SK-N-SH (cell line): ENCODE results near the gene NALF2. TPM values are rescaled to one million over a fixed set of nuclear protein-coding genes. Genes with fewer than 3 reads are reported as not detected.

Experiments used
- CTCF ChIA-PET: fragments of 300-600, 350-600 bp; formaldehyde crosslinking; extraction: SDS; loops from one replicate; lab custom pipeline; 2021; lab: Yijun Ruan, JAX
- POLR2A ChIA-PET: fragments of 350-600 bp; sonication (Branson Sonifier 250); formaldehyde crosslinking; extraction: SDS; loops from one replicate; lab custom pipeline; 2020; ENCODE audit warnings: antibody characterized with exemption, inconsistent platforms; lab: Yijun Ruan, JAX
- DNase-seq: peaks from one replicate; pipeline ENCODE4 v3.0.0; 2012
- H2AFZ ChIP-seq: fragments of 200-600 bp; sonication (generic); 2 replicates; pipeline ENCODE4 v1.8.1; 2016; ENCODE audit warnings: antibody characterized with exemption, mild to moderate bottlenecking, low read depth
- H3F3A ChIP-seq: fragments of 200-600 bp; sonication (generic); replicated peaks from 2 replicates; pipeline ENCODE3; 2016; ENCODE audit warnings: antibody characterized with exemption, mild to moderate bottlenecking; ENCODE audit not compliant: insufficient read depth
- H3K27ac ChIP-seq, 2 experiments: fragments of 200-500 bp in 1 of 2; fragments of 200-600 bp in 1 of 2; sonication (Bioruptor generic) in 1 of 2; sonication (generic), shearing (Covaris generic) in 1 of 2; 2 replicates each; pipeline versions ENCODE4 v1.5.1 to v1.6.1; 2014 to 2016; ENCODE audit warnings: low read depth in 2 of 2, inconsistent platforms in 1 of 2, low read length in 1 of 2, mild to moderate bottlenecking in 1 of 2, mixed read lengths in 1 of 2
- H3K27me3 ChIP-seq: fragments of 200-600 bp; sonication (generic), shearing (Covaris generic); 2 replicates; pipeline ENCODE4 v1.6.1; 2016; ENCODE audit warnings: mixed run types; ENCODE audit not compliant: insufficient read depth
- H3K36me3 ChIP-seq, 2 experiments: fragments of 200-500 bp in 1 of 2; fragments of 200-600 bp in 1 of 2; sonication (Bioruptor generic) in 1 of 2; sonication (generic) in 1 of 2; replicated peaks in 1 of 2; 2 replicates each; pipeline versions ENCODE3 to v1.5.1; 2014 to 2016; ENCODE audit warnings: low read length in 1 of 2, mild to moderate bottlenecking in 1 of 2; ENCODE audit not compliant: insufficient read depth in 2 of 2, control insufficient read depth in 1 of 2
- H3K4me1 ChIP-seq, 2 experiments: fragments of 200-500 bp in 1 of 2; fragments of 200-600 bp in 1 of 2; sonication (Bioruptor generic) in 1 of 2; sonication (generic), shearing (Covaris generic) in 1 of 2; 2 replicates each; pipeline versions ENCODE4 v1.5.1 to v1.6.1; 2014 to 2016; ENCODE audit warnings: low read depth in 1 of 2, low read length in 1 of 2, mixed run types in 1 of 2; ENCODE audit not compliant: insufficient read depth in 2 of 2, control insufficient read depth in 1 of 2
- H3K4me2 ChIP-seq: fragments of 200-600 bp; sonication (generic), shearing (Covaris generic); 2 replicates; pipeline ENCODE4 v1.6.1; 2017; ENCODE audit warnings: mixed run types
- H3K4me3 ChIP-seq, 2 experiments: fragments of 200-500 bp in 1 of 2; fragments of 200-600 bp in 1 of 2; sonication (Bioruptor generic) in 1 of 2; sonication (generic), shearing (Covaris generic) in 1 of 2; 2 replicates each; pipeline versions ENCODE4 v1.5.1 to v1.8.1; 2014 to 2016; ENCODE audit warnings: low read depth in 2 of 2, inconsistent platforms in 1 of 2, low read length in 1 of 2, mild to moderate bottlenecking in 1 of 2, mixed read lengths in 1 of 2, moderate library complexity in 1 of 2
- H3K79me2 ChIP-seq: fragments of 200-600 bp; sonication (generic); 2 replicates; pipeline ENCODE4 v1.8.1; 2017; ENCODE audit warnings: mild to moderate bottlenecking; ENCODE audit not compliant: insufficient read depth
- H3K9ac ChIP-seq: fragments of 200-600 bp; sonication (generic); 2 replicates; pipeline ENCODE4 v1.6.1; 2017; ENCODE audit warnings: mixed run types
- H3K9me2 ChIP-seq: fragments of 200-600 bp; sonication (generic); 2 replicates; pipeline ENCODE4 v1.6.1; 2017; ENCODE audit warnings: mixed run types
- H3K9me3 ChIP-seq: fragments of 200-600 bp; sonication (generic); 2 replicates; pipeline ENCODE4 v1.6.1; 2017; ENCODE audit warnings: mixed run types, mild to moderate bottlenecking, moderate library complexity
- H4K20me1 ChIP-seq: fragments of 200-600 bp; sonication (generic); 2 replicates; pipeline ENCODE4 v1.6.1; 2017; ENCODE audit warnings: mild to moderate bottlenecking, mixed run types; ENCODE audit not compliant: insufficient read depth
- CHD2 ChIP-seq: fragments of 150-350 bp; IDR thresholded peaks from 2 replicates; pipeline ENCODE4 v1.6.1; 2018; ENCODE audit warnings: low read length; ENCODE audit not compliant: partially characterized antibody
- EP300 ChIP-seq, 2 experiments: IDR thresholded peaks; 2 replicates each; pipeline versions ENCODE4 v1.4.0 to v1.6.1; 2012; ENCODE audit warnings: borderline replicate concordance in 1 of 2, low read depth in 1 of 2, low read length in 1 of 2
- EZH2phosphoT487 ChIP-seq: fragments of 200-600 bp; sonication (generic); IDR thresholded peaks from 2 replicates; pipeline ENCODE4 v1.6.1; 2017; ENCODE audit warnings: low read depth, mixed run types, mild to moderate bottlenecking, antibody characterized with exemption, moderate library complexity, borderline replicate concordance
- FOSL2 ChIP-seq: IDR thresholded peaks from 2 replicates; pipeline ENCODE4 v1.4.0; 2012; ENCODE audit warnings: low read depth, mild to moderate bottlenecking, moderate library complexity, borderline replicate concordance
- RAD21 ChIP-seq: IDR thresholded peaks from 2 replicates; pipeline ENCODE4 v1.6.1; 2012; ENCODE audit warnings: mild to moderate bottlenecking, low read length
- RCOR1 ChIP-seq: fragments of 150-350 bp; IDR thresholded peaks from 2 replicates; pipeline ENCODE4 v1.6.1; 2017; ENCODE audit warnings: antibody characterized with exemption, low read length
- RFX5 ChIP-seq: IDR thresholded peaks from 2 replicates; pipeline ENCODE4 v1.6.1; 2012; ENCODE audit warnings: mild to moderate bottlenecking, improper control_type of control experiment, low read length
- RXRA ChIP-seq: IDR thresholded peaks from 2 replicates; pipeline ENCODE4 v1.4.0; 2012; ENCODE audit warnings: low read depth, mild to moderate bottlenecking, borderline replicate concordance
- TAF1 ChIP-seq: IDR thresholded peaks from 2 replicates; pipeline ENCODE4 v1.6.1; 2012; ENCODE audit warnings: low read depth, mild to moderate bottlenecking, low read length, moderate library complexity, borderline replicate concordance
- TEAD4 ChIP-seq: IDR thresholded peaks from 2 replicates; pipeline ENCODE4 v1.4.0; 2012; ENCODE audit warnings: mild to moderate bottlenecking, borderline replicate concordance; ENCODE audit not compliant: insufficient read depth
- WGBS: methylation state at CpG from one replicate; pipeline ENCODE4 v1.1.6; 2017; ENCODE audit warnings: low lambda C conversion rate; 5-methylcytosine and 5-hydroxymethylcytosine counted together
- polyA plus RNA-seq, 3 experiments: library from polyadenylated mRNA; depleted of rRNA; stranded (reverse); fragments of >200 nt; gene quantifications; 2 replicates each; pipeline ENCODE4 v1.2.3, GENCODE V29; 2012
- TF ChIP-seq, protein P1 (sequence below): IDR thresholded peaks from 2 replicates; pipeline ENCODE4 v1.4.0; 2012; ENCODE audit warnings: low read depth
- TF ChIP-seq, protein P2 (sequence below): fragments of 200-600 bp; sonication (generic); IDR thresholded peaks from 2 replicates; pipeline ENCODE4 v1.6.1; 2017; ENCODE audit warnings: antibody characterized with exemption, mild to moderate bottlenecking, moderate library complexity
- TF ChIP-seq, protein P3 (sequence below): IDR thresholded peaks from 2 replicates; pipeline ENCODE4 v1.4.0; 2012; ENCODE audit warnings: low read depth, borderline replicate concordance
- TF ChIP-seq, protein P4 (sequence below): IDR thresholded peaks from 2 replicates; pipeline ENCODE4; 2012
- TF ChIP-seq, protein P5 (sequence below): IDR thresholded peaks from 2 replicates; pipeline ENCODE4 v1.4.0; 2012; ENCODE audit warnings: low read depth, borderline replicate concordance

NALF2 gene
- polyA plus RNA-seq, 1 of the 3 experiments (the other 2 are of a cell fraction): 0.02 TPM

DNA sequence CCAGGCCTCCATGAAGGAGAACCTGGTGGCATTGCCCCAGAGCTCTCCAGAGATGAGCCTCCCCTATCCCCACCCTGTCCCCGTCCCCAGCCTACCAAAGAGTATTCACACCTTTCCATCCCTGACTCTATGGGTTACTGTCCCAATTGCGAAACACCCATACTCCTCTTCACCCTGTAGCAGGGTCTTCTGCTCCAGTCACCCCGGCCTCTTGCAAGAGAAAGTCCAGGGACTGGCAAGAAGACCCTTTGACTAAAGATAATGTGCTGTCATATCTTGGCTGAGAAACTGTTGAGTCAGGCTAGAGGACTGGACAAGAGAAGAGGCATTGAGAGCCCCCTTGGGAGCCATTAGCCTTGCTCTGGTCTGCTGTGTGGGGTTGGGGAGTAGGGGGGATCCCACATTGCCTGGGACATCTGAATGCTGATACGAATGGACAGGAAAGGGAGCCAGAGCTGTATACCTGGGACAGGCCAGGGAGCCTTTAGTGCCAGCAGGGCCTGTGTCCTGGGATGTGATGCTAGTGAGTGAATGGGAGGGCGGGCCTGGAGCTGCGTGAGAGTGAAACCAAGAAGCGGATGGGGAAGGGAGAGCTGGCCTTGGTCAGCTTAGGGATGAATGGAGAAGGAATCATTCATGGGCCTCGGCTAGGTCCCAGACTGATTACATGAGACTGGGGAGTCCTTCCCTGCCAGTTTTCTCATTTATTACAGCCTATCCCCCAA is 27.1 kb downstream of the NALF2 start (continued):
- TF ChIP-seq, protein P1, sequence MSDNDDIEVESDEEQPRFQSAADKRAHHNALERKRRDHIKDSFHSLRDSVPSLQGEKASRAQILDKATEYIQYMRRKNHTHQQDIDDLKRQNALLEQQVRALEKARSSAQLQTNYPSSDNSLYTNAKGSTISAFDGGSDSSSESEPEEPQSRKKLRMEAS: no peak
- TF ChIP-seq, protein P2, sequence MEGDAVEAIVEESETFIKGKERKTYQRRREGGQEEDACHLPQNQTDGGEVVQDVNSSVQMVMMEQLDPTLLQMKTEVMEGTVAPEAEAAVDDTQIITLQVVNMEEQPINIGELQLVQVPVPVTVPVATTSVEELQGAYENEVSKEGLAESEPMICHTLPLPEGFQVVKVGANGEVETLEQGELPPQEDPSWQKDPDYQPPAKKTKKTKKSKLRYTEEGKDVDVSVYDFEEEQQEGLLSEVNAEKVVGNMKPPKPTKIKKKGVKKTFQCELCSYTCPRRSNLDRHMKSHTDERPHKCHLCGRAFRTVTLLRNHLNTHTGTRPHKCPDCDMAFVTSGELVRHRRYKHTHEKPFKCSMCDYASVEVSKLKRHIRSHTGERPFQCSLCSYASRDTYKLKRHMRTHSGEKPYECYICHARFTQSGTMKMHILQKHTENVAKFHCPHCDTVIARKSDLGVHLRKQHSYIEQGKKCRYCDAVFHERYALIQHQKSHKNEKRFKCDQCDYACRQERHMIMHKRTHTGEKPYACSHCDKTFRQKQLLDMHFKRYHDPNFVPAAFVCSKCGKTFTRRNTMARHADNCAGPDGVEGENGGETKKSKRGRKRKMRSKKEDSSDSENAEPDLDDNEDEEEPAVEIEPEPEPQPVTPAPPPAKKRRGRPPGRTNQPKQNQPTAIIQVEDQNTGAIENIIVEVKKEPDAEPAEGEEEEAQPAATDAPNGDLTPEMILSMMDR: no peak
- TF ChIP-seq FOSL2 (no peak), RCOR1 (no peak)
- TF ChIP-seq, protein P3, sequence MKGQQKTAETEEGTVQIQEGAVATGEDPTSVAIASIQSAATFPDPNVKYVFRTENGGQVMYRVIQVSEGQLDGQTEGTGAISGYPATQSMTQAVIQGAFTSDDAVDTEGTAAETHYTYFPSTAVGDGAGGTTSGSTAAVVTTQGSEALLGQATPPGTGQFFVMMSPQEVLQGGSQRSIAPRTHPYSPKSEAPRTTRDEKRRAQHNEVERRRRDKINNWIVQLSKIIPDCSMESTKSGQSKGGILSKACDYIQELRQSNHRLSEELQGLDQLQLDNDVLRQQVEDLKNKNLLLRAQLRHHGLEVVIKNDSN: no peak

DNA sequence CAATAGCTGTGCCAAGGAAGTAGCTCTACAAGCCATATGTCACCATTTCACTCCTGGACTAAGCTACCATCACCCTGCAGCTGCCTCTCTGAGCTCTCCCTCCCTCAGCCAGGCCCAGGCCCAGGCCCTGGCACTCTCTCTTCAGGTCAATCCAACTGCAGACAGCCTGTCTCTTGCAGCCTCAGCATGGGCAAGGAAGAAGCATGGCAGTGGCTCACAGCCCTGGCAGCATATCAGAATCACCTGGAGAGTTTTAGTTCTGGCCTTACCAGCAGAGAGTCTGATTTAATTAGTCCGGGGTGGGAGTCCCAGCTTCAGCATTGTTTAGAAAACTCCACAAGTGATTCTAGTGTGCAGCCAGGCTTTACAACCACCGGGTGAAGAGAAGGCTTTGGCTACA is 31.5 kb downstream of the NALF2 start:
- Histone ChIP-seq H3K27ac (no peak overlapping the region), H3K4me1 (no peaks in the 10 kb centered on the region), H3K79me2 (no peaks in the 10 kb centered on the region), H2AFZ (no peak overlapping the region), H4K20me1 (no peaks in the 10 kb centered on the region), H3K36me3 (no peaks in the 10 kb centered on the region), H3K9me2 (no peaks in the 10 kb centered on the region), H3K4me3 (no peak overlapping the region), H3K4me2 (no peak overlapping the region), H3K9ac (no peak overlapping the region), H3K27me3 (no peaks in the 10 kb centered on the region; the same call in 1 of the 2 replicates), H3F3A (no peaks in the 10 kb centered on the region), H3K9me3 (no peaks in the 10 kb centered on the region)
- WGBS: 0% methylated on average over 2 of the region's 2 CpGs
- TF ChIP-seq RAD21 (no peak), EP300 (IDR thresholded peaks at IDR 0.05; ENCODE audit: borderline replicate concordance in 1 of 2, low read depth in 1 of 2, low read length in 1 of 2) (no peak), RFX5 (no peak), EZH2phosphoT487 (no peak), FOSL2 (no peak), TAF1 (no peak), CHD2 (no peak), TEAD4 (no peak), RXRA (no peak)
- TF ChIP-seq, protein P4, sequence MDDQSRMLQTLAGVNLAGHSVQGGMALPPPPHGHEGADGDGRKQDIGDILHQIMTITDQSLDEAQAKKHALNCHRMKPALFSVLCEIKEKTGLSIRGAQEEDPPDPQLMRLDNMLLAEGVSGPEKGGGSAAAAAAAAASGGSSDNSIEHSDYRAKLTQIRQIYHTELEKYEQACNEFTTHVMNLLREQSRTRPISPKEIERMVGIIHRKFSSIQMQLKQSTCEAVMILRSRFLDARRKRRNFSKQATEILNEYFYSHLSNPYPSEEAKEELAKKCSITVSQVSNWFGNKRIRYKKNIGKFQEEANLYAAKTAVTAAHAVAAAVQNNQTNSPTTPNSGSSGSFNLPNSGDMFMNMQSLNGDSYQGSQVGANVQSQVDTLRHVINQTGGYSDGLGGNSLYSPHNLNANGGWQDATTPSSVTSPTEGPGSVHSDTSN: no peak
- TF ChIP-seq, protein P5, sequence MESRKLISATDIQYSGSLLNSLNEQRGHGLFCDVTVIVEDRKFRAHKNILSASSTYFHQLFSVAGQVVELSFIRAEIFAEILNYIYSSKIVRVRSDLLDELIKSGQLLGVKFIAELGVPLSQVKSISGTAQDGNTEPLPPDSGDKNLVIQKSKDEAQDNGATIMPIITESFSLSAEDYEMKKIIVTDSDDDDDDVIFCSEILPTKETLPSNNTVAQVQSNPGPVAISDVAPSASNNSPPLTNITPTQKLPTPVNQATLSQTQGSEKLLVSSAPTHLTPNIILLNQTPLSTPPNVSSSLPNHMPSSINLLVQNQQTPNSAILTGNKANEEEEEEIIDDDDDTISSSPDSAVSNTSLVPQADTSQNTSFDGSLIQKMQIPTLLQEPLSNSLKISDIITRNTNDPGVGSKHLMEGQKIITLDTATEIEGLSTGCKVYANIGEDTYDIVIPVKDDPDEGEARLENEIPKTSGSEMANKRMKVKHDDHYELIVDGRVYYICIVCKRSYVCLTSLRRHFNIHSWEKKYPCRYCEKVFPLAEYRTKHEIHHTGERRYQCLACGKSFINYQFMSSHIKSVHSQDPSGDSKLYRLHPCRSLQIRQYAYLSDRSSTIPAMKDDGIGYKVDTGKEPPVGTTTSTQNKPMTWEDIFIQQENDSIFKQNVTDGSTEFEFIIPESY: no peak
- ChIA-PET POLR2A (no interaction called here), CTCF (no interaction called here)
- DNase-seq: no peak
